Superior temporal gyrus (tissue), 1 donor: Measurements from ENCODE around the gene ACADL.
"Not testable (repeated sequence)": the region's sequence is repeated elsewhere in the genome, so short reads cannot be mapped to it uniquely, and the experiment has no call there.

Experiments used
- DNase-seq: peaks from one replicate; pipeline ENCODE4 v3.0.0-alpha.2; 2016; ENCODE audit errors: extremely low spot score

The ACADL gene

DNA sequence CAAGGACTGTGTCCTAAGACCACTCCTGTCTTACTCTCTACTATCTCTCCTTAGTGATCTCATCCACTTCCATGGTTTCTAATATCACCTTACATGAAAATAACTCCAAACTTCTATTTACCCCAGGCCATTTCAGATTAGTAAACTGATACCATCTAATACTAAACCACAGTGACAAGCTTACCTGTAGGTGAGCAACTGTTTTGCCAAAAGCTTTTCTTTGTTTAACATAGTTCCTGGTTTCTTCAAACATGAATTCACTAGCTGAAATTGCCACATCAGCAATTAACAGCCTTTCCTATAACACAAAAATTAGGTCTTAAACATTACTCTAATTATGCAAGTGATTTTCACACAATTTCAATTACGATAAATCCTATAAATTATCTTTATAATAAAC is 22.1 kb downstream of the ACADL start:
- no peak for DNase-seq

DNA sequence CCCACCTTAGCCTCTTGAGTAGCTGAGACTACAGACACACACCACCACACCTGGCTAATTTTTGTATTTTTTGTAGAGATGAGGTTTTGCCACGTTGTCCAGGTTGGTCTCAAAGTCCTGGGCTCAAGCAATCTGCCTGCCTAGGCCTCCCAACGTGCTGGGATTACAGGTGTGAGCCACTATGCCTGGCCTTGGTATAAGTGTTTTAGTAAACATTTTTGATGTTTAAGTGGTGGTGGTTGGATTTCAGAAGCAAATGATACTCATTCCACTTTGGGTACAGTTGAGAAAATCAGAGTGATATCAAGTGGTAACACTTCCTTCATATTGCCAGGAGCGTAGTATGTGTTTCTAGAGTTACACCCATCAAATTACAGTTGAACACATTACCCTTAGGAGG is 25.4 kb downstream of the ACADL start:
- no peak for DNase-seq

DNA sequence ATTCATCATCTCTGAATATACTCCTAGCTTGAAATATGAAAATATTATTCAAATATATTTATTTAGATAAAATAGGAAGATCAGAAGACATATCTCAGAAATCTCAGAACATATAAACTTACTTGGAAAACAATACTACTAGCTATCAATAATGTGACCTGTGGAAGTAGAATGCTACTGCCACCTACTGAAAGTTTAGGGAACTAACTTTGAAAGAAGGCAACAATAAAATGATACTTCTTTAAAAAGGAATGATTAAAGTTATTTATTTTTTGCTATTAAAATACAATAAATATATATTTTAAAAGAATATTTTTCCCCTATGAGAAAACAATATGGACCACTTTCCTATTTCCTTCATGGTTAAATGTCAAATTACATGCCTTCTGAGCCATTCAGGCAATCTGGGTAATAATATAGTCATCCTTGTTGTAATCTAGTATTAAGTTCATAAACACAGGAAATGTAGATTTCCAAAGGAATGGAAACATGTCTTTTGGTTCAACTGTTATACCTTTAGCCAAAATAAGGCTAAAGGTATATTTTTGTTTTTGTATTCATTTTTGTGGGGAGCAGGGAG is 26.0 kb downstream of the ACADL start:
- DNase-seq, result peak; percentile 70

DNA sequence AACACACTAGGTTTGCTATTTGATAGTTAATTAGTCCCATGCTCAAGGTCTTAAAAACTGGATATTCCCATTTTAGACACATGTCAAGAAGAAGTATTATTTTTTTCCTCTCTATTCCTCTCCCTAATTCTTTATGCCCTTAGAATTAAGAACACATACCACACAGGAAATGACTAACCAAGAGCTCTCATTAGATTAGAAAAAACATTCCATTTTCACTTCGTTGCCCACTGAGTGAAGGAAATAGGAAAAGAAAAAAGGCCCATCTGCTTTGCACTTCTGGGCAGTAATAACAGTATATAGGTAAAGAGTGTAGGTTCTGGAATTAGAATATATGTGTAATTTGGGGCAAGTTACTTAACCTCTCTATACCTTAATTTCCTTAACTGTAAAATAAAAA is 26.9 kb downstream of the ACADL start:
- DNase-seq, result no peak

DNA sequence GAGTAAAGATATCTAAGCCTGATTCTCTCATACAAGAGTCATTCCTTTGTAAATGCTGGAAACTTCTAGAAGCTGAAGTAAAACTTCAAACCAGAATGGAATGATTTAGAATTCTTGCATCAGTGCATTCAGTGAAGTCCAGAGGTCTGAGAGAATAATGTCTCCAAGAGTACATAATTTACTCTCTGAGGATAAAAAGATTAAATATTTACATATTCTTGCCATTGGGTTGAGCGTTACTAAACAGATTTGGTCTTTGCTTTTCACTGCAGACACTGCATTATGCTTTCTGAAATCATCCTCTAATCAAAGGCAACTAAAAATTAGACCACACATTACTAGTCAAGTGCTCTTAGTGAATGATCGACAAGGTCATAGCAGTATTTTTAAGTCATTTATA is 27.5 kb downstream of the ACADL start:
- DNase-seq, result no peak

DNA sequence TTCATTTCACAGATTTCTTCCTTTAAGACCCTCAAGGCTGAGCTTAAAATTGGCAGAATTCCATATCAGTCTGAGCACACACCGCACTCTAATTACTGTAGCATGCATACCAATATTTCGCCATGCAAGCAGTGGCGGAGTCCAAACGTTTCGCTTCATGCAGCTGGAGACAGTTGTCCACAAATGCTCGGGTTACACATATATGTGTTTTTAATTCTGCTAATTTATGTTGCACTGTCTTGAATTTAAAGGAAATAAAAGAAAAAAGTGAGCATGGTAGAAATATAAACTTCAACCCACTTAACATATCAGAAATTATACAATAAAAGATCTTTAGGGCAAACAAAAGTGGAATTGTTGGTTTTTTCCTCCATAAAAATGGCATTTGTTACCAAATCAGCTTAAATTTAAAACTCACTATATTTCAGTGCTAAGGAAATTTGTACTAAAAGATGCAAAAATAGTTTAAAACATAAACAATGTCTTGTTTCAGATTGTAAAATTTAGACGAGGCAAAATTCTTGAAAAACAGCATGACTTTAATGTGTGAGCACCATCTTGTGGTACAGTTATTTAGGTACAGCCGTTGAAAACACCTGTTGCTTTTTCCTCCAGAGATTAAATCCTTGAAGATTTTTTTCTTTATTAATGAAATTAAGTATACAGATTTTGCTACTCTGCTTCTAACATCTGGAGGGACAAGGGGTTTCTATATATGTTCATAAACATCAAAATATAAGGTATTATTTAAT is 30.0 kb downstream of the ACADL start:
- peak; percentile 88 for DNase-seq

DNA sequence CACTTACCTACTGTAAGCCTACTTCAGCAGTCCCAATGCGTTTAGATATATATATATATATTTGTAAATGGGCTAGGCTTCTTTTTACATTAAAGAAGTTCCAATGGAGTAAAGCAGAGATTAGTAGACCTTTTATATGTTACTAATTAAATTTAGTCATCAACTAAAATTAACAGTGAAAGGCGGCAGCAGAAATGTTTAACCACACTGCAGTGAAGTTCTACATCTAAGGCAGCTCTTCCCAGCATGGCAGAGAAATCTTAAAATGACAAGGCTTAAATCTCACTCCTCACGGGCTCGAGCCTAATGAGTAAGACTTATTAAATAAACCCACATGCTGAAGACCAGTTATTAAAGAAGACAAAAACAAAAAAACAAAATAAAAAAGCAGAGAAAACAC is 34.9 kb downstream of the ACADL start:
- no peak for DNase-seq

DNA sequence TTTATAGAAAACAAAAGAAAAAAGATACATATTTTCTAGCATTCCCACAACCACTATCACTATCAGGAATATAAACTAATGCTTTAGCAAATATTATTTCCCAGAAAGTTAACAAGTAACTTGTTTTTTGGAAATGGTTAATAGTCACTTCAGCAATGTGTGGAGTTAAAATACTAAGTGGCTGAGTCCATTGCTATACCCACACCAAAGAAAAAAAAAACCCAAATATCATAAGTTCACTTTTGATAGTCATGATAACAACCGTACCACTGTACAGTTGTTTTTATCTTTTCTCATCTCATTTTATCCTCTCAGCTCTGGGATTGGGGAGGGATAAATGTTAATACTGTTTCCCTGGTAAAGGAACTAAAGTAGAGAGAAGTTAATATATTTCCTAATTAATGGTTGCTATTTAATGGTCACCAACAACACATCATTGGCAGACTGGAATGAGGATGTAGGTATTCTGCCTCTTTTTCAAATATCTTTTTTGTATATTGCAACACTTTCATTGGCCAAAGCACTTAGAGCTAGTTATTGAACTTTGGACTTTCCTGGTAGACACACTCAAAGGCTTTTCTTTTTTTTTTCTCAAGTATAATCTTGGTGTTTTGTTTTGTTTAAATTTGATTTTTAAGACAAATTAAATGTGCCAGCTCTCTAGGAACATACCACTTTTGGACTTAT is 35.7 kb downstream of the ACADL start:
- DNase-seq, result no peak

DNA sequence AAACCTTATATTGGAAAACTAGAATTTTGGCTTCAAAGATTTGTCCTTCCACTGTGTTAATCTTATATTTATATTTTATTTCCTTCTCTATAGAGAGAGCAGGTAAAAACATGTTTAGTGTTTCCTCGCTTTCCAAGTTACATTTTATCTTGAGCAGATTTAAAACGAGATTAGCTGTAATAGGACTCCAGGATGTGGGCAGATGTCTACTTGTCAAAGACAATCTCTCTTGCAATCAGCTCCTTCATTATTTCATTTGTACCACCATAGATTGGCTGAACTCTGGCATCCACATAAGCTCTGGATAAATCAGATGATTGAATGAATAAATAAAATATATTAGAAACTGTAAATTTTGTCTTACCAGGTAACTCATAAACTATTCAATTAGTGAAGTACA is 36.5 kb downstream of the ACADL start:
- no peak for DNase-seq

DNA sequence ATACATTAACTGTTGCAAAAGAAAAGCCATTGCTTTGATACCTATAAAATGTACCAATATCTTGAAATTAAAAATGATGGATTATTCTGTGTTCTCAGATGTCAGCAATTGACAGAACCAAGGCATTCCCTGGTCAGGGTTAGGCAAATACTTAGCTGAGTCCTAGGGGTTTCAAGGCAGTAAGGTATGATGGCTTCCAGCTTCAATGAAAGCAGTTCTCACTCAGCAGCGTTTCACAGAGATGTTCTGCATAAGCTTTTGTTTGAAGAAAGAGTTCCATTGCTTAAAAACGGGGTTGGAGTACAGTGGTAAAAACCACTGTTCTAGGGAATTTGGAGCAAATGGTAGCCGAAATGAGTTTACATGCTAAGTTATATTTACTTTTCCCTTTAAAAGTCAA is 37.1 kb downstream of the ACADL start:
- no peak for DNase-seq

DNA sequence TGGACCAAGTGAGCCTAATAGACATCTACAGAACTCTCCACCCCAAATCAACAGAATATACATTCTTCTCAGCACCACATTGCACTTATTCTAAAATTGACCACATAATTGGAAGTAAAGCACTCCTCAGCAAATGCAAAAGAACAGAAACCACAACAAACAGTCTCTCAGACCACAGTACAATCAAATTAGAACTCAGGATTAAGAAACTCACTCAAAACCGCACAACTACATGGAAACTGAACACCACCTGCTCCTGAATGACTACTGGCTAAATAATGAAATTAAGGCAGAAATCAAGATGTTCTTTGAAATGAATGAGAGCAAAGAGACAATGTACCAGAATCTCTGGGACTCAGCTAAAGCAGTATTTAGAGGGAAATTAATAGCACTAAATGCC is 41.3 kb downstream of the ACADL start:
- not testable (repeated sequence) for DNase-seq

DNA sequence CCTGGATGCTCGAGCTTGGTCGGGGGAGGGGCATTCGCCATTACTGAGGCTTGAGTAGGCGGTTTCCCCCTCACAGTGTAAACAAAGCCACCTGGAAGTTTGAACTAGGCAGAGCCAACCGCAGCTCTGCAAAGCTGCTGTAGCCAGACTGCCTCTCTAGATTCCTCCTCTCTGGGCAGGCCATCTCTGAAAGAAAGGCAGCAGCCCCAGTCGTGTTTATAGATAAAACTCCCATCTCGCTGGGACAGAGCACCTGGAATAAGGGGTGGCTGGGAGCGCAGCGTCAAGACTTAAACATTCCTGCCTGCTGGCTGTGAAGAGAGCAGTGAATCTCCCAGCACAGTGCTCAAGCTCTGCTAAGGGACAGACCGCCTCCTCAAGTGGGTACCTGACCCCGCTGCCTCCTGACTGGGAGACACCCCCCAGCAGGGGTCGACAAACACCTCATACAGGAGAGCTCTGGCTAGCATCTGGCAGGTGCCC is 43.6 kb downstream of the ACADL start:
- DNase-seq, result not testable (repeated sequence)

DNA sequence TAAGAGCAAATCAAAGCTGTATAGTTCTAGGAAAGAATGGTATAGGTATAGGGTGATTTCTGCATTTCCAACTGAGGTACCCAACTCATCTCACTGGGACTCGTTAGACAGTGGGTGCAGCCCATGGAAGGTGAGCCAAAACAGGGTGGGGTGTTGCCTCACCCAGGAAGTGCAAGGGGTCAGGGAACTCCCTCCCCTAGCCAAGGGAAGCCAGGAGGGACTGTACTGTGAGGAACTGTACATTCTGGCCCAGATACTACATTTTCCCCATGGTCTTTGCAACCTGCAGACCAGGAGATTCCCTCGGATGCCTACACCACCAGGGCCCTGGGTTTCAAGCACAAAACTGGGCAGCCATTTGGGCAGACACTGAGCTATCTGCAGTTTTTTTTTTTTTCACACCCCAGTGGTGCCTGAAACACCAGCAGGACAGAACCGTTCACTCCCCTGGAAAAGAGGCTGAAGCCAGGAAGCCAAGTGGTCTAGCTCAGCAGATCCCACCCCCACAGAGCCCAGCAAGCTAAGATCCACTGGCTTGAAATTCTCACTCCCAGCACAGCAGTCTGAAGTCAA is 44.1 kb downstream of the ACADL start:
- DNase-seq, result not testable (repeated sequence)

DNA sequence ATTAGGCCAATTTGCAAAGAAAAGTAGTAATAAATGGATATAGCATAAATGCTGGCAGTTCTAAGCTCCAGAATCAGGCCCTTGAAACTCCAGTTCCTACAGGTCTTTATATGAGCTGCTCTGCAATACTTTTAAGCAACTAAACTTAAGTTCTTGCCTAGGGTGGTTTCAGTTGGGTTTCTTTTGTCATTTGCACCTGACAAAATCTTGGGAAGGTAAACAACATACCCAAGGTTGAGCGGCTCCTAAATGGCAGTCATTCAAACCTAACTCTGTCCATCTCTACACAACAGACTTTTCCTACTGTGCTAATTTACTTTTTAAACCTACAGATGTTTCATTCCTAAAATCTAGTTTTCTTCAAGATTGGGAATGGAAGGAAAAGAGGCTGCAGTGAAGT is 44.8 kb downstream of the ACADL start:
- DNase-seq, result no peak

DNA sequence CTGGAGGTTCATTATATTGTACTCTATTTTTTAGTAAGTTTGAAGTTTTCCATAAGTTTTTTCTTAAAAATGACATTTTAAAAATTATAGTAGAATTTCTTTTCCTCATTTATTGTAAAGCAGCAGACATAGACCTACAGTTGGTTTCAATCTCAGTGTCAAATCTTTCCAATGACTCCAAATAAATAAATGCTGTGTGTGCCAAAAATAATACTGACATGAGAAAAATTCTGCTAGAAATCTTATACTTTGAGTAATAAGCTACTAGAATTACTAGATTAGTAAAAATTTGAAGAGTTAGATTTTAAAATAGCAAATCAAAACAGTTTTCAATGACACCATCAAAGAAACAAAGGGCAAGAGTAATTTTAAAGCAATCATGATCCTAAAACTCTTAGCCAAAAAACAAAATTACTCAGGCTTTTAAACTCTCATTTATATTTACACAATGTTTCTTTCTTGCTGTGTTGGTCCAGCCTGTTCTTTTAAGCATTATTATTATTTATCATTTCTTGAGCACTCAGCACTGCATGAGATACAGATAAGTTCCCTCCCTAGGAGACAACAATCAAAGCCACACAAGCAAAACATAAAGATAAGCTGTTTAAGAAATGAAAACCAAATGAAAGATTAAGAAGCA is 45.8 kb downstream of the ACADL start:
- DNase-seq, result no peak

DNA sequence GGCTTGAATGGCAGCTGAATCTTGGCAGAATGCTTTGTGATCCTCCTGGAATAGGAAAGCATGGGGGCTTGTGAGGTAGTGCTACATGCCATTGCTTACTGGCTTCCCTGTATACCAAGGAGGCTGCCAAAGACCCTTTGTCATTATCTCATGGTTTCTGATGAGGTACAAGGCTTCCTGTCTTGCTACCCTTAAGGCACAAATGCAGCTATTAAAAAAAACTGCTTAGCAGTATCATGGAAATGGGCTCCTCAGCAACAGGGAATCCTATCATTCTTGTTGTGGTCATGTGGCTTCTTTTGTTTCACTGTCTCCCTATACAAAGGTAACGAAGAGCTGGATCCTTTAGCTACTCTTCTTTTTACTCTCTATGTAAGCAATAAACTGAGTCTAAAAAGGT is 47.5 kb downstream of the ACADL start:
- DNase-seq, result no peak

DNA sequence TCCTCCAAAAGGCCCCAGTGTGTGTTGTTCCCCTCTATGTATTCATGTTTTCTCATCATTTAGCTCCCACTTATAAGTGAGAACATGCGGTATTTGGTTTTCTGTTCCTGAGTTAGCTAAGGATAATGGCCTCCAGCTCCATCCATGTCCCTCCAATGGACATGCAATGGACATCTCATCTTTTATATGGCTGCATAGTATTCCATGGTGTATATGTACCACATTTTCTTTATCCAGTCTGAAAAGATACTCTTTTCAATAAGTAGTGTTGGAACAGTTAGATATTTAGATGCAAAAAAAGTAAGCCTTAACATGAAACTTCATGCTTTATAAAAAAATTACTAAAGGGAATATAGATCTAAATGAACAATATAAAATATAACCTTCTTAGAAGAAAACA is 48.1 kb downstream of the ACADL start:
- not testable (repeated sequence) for DNase-seq

DNA sequence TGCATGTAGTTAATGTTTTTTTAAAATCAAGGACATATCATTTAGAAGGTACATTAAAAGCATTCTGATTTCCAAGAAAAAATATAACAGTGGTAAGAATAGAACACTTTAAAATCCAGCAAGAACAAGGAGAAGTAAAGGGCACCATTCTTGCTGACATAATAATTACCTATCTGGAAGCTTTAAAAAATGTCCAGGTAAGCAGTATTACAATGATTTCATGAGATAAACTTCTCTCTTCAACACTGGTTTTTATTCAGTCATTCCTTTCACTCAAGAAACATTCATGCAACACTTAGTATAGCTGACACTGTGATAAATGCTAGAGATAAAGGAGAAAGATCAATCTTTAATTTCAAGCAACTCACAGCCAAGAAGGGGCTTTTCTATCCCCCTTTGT is 51.2 kb downstream of the ACADL start:
- no peak for DNase-seq

DNA sequence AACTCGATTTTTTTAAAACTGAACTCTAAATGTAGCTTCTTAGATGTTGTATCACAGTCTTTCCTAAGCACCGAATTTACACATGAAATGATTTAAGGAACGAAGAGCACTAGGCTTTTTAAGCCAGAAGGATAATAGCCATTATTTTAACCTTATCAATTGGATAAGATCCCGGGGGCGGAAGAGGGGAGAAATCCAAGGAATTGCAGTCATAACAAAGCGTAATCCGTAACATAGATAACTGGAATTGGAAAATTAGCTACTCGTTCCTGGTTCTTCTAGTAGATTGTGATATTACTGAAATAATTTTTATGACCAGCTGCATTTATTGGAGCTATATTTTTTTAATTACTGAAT is 53.0 kb downstream of the ACADL start:
- DNase-seq, result peak; percentile 64

DNA sequence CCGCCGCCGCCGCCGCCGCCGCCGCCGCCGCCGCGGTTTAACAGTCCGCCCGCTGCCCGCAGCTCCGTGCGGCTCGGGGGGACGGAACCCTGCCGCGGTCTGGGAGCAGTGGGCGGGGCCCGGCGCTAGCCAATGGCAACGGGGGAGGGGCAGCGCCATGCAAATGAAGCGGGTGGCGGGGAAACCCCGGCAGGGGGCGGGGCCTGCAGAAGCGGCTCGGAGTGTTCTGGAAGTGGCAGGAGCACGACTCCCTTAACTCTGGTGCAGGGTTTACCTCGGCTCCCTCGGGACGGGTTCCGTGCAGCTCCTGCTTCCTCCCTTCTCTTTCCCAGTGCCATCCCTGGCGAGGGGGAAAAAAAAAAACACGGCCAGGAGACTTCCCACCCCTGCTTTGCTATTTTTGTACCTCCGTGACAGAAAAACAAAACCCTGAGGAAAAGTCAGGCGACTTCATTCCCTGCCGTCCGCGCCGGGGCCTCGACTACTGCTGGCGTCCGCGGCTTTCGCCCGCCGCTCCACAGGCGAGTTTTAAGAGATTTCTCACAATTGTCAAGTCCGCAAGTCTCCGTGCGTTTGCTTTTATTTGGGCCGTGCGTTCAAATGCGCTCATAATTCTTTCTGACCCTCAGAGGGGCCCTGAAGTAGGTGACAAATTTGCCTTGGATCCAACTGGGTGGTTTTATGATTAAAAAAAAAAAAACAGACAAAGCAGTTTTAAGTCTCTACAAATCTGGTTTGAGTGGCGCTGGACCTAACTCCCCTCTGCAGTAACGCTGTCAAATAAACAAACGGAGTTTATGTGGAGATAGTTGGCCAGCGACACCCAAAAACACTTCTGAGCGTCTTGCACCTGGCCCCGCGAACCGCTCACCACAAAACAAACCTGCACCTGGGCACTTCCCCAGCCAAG is 53.7 kb downstream of the ACADL start, which contains the start of gene KANSL1L:
TSS of gene KANSL1L (minus strand) at position 101 of the 910 bp plus-strand sequence. CDS start 16,827 bp downstream, outside the sequence.
- peak; percentile 95 for DNase-seq
